Activated CD4-positive, alpha-beta T cell treated with anti-CD3 and anti-CD28 coated beads for 24 hours (primary cell): Measurements from ENCODE around the gene CCT3.
"Not testable (repeated sequence)": the region's sequence is repeated elsewhere in the genome, so short reads cannot be mapped to it uniquely, and the experiment has no call there.

ENCODE experiments used
- DNase-seq, 2 donors: peaks; one replicate each; pipeline ENCODE4 v3.0.0-alpha.2; 2020; ENCODE audit warnings: low read depth in 2 of 2

The CCT3 gene

GRCh38 chr1:156368889-156369684 lies 31.0 kb upstream of the CCT3 start, which contains the start of gene RHBG:
Gene RHBG, plus strand, starts transcription at chr1:156369211. Its CDS starts 39 bp downstream, at chr1:156369250.
- no peak for DNase-seq

GRCh38 chr1:156368157-156368658 lies 30.1 kb upstream of the CCT3 start:
- no peak for DNase-seq

GRCh38 chr1:156367383-156368156 lies 29.5 kb upstream of the CCT3 start:
- no peak for DNase-seq

DNA sequence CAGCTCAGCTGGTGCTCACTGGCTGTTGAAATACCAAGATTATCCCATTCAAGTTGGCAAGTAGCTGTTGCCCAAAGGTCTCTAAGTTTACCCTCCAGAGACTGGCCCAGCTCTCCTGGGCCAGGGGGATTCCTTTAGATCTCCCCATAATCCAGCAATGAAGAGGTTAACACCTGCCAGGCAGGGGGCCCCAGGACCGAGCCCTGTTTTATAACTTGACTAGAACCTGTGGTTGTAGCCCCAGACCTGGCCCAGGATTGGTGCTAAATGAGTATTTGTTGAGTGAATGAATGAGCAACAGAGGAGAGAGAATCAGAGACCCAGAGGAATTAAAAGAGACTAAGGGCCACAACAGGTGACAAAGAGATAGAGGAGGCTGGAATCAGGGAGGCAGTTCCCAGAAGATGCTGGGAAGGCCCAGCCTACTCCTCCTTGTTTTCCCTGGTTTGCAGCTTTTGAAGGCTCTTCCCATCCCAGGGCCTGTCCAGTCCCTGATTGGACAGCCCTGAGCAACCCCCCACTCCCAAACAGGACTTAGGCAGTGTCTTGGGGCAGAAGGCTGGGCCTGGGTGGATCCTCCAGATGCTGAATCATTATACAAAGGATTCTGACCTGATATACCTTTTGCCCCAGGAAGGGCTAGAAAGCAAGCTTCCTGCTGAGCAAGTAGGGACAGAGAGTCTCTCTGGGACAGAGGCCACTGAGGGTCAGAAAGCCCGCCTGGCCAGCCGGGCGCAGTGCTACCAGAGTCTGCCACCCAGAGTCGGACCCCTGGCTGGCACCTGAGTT lies 28.5 kb upstream of the CCT3 start:
- no peak for DNase-seq

DNA sequence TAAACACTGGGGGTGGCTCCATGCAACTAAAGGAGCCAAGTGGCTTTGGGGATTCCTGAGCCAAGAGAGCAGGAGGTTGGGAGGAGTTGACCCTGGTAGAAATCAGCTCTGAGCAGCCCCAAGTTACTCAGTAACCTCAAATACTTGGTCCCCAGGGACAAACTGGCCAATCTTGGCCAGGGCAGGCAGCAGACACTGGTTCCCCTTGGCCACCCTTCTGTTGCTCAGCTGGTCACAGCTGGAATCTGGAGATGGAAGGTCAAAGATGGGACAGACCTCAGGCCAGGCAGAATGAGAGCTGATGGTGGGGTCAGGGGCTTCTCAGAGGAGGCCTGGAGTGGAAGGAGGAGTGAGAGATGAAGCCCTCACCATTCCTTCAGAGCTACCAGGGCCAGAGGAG lies 27.7 kb upstream of the CCT3 start:
- DNase-seq = no peak

- DNase-seq = no peak
Observed at GRCh38 chr1:156360534-156360933, 22.4 kb upstream of the CCT3 start.

- DNase-seq = no peak
Observed at GRCh38 chr1:156359973-156360372, 21.9 kb upstream of the CCT3 start.

DNA sequence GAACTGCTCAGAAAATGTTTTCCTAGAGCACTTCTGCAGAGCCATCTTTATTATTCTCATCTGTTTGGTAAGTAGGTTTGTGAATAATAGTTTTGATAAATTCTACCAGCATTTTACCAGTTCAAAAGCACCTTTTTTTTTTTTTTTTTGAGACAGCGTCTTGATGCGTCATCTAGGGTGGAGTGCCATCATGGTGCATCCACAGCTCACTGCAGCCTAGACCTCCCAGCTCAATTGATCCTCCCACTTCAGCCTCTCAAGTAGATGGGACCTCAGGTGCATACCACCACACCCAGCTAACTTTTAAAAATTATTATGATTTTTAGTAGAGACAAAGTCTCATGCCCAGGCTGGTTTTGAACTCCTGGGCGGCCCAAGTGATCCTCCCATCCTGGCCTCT lies 21.2 kb upstream of the CCT3 start:
- DNase-seq = no peak

GRCh38 chr1:156358641-156359040 lies 20.5 kb upstream of the CCT3 start:
- DNase-seq = no peak

DNA sequence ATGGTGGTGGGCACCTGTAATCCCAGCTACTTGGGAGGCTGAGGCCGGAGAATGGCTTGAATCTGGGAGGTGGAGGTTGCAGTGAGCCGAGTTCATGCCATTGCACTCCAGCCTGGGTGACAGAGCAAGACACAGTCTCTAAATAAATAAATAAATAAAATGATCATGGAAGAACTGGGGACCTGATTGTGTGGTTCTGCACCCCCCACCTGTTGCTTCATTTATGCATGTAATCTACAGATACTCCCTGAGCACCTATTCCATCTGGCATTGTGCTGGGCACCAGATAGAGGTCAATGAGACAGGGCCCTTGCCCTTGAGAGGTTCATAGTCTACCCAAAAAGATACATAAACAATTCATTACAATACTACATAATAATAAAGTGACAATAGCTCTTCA lies 19.9 kb upstream of the CCT3 start:
- no peak for DNase-seq

DNA sequence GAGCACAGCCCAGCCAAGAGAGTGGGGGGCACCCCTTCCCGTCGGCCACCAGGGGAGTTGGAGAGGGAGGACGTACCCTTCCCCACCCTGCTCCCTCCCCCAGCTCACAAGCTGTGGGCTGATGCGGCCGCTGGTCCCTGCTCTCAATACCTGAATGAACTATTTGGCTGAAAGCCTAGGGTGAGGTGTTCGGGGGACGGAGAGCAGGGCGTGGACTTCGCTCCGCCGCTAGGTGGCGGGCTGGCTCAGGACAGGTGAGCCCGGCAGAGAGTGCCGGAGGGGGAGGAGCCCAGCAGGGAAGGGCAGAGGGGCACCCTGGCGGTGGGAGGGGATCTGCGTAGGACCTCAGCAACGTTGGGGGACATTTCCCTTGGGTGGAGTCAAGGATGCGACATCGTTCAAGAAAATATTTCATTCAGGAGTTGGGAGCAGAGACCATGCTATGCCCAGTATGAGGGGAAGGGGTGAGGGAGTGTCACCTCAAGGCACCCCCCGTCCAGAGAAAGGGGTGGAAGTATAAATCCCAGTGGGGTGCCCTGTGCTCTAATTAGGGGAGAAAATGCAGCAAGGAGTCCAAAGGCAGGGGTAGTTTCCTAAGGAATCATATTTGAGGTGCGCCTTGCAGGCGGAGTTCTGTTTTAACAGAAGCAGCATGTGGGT lies 18.9 kb upstream of the CCT3 start:
- DNase-seq = peak; percentile 49 to 55

DNA sequence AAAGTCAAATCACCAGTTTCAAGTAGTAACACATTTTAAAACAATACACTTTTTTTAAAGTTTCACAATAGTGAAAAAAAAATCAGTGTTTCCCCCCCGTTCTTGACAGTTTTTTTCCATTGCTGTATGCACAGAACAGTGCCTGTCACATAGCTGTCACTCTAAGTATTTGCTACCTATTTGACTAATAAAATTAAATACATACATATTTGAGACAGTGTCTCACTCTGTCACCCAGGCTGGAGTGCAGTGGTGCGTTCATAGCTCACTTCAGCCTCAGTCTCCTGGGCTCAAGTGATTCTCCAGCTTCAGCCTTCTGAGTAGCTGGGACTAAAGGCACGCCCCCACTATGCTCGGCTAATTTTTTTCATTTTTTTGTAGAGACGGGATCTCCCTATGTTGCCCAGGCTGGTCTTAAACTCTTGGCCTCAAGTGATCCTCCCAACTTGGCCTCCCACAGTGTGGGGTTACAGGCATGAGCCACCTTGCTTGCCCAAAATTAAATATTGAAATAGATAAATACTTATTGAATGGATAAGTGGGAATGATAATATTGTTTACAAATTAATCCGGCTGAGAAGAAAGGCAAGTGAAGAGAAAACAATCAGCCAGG lies 18.3 kb upstream of the CCT3 start:
- no peak for DNase-seq

GRCh38 chr1:156352481-156352880 lies 14.4 kb upstream of the CCT3 start:
- not testable (repeated sequence) for DNase-seq

- DNase-seq = no peak
Observed at GRCh38 chr1:156347331-156347730, 9.2 kb upstream of the CCT3 start.

DNA sequence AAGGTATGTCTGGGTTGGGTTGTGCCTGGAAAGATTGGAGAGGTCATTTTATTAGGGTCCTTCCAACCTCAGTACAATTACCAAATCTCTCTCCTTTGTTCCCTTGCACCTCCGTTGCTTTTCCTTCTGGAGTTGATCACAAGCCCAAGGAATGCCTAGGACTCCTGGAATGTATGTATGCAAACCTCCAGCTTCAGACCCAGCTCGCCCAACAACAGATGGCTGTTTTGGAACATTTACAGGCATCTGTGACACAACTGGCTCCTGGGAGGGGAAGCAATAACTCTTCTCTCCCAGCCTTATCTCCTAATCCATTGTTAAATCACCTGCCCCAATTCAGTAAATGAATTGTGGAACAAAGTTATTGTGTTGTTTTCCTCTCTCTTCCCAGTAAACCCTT lies 8.5 kb upstream of the CCT3 start:
- DNase-seq = no peak

DNA sequence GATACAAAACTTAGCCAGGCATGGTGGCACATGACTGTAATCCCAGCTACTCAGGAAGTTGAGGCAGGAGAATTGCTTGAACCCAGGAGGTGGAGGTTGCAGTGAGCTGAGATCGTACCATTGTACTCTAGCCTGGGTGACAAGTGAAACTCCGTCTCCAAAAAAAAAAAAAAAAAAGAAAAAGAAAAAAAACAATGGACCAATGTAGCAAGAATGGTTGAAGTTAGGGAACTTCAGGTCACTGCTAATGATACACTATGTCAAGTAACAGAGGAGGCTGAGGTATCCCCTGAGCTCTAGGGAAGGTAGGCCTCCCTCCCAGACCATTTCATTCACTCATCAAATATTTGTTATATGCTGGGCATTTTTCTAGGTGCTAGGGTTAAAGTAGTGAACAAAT lies 7.9 kb upstream of the CCT3 start:
- DNase-seq = not testable (repeated sequence)

- no peak for DNase-seq
Observed at GRCh38 chr1:156344409-156344808, 6.3 kb upstream of the CCT3 start.

DNA sequence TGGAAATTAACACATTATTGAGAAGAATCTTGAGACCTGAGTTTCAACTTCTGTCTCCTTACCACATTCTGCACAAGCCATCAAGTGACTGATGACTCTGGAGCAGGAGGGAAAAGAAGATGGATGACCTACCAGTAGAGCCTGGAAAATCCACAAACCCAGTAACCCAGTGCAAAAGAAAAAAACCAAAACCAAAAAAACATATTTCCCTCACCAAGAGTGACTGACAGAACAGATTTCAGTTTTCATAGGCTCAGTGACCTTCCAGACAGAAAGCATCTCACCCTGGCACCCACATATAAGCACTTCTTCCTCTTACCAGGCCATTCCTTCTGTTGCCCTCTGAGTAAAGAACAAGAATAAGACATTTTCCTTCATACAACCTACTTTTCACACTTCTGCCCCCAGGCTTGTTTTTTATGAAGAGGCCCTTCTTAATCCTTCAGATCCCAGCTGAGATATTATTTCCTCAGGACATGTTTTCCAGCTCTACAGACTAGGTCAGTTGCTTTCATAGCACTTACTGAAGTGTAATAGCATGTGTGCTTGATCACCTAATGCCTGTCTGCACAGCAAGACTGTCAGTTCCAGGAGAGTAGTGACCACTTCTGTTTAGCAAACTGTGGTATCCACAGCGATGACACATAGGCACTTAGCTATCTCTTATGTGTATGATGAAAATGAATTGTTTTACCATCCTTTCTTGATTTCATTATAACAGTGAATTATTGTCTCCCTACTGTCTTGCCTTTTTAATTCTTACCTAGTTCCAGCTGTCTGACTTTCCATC lies 4.3 kb upstream of the CCT3 start:
- DNase-seq = no peak

DNA sequence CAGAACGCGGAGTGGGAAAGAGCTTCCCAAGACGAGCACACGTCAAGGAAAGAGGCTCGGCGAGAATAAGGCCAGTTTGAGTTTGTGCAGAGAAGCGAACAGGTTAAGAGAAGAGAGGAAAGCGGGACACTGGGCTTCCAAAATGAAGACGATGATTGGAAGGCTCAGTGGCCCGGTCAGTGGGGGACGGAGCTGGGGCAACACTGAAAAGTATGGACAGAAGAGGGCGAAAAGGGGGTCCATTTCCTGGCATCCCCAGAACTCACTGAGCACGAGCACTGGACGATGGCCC lies 258 bp downstream of the CCT3 start:
- no peak for DNase-seq

DNA sequence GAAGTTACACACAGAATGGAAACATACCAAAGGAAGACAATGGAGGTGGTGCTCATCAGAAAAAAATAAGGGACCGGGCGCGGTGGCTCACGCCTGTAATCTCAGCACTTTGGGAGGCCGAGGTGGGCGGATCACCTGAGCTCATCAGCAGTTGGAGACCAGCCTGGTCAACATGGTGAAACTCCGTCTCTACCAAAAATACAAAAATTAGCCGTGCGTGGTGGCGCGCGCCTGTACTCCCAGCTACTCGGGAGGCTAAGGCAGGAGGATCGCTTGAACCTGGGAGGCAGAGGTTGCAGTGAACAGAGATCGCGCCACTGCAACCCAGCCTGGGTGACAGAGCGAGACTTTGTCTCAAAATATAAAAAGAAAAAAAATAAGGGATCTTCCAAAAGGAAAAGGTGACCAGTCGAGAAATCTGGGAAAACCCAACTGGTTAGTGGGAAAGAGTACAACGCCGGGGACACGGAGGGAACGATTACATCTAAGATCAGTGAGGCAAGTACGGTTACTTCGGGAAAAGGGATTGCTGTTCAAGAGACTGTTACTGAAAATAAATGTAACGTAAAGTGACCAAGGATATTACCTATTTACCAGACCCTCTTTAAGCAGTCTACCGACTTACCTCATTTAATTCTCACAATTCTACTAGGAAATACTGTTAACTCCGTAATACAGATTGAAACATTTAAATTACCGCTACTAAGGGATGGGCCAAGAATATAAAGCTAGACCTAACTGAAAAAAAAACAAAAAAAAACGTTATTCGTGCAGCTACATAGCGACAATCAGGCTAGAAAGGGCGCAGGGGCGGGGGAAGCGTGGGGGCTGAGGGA lies 822 bp downstream of the CCT3 start:
- DNase-seq = no peak
